ENCODE data around the gene SCRN2.
A peak's percentile ranks its signal among the peaks of the same experiment; 100 is the strongest.

The SCRN2 gene

DNA sequence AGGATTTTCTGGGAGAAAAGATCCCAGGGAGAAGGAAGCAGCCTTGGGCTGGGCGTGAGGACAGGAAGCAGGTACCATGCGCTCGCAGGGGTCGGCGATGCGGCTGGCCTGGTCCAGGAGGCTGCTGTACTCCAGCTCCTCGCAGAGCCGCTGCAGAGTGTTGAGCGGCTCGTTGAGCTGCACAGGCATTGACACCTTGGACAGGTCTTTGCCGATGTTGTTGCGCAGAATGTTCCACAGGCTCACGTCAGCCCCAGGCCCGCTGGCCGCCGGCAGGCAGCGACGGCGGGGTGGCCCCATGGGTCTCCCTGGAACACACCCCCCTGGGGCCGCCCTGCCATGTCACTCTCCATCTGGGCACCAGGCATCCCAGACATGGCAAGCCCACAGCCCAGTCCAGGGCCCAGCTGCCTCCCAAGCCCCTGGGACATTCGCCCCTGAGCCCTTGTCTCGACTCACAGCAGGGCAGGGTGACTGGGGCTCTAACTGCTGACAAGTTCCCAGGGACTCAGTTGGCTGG is 27.5 kb downstream of the SCRN2 start:
- DNase-seq (ENCODE audit: low spot score), result no peak
- H3K27ac ChIP-seq, result no peak overlapping the region
- TF ChIP-seq, protein P1, sequence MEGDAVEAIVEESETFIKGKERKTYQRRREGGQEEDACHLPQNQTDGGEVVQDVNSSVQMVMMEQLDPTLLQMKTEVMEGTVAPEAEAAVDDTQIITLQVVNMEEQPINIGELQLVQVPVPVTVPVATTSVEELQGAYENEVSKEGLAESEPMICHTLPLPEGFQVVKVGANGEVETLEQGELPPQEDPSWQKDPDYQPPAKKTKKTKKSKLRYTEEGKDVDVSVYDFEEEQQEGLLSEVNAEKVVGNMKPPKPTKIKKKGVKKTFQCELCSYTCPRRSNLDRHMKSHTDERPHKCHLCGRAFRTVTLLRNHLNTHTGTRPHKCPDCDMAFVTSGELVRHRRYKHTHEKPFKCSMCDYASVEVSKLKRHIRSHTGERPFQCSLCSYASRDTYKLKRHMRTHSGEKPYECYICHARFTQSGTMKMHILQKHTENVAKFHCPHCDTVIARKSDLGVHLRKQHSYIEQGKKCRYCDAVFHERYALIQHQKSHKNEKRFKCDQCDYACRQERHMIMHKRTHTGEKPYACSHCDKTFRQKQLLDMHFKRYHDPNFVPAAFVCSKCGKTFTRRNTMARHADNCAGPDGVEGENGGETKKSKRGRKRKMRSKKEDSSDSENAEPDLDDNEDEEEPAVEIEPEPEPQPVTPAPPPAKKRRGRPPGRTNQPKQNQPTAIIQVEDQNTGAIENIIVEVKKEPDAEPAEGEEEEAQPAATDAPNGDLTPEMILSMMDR (conservative IDR thresholded peaks at IDR 0.05; ENCODE audit: low read depth), result no peak
- ChIA-PET POLR2A (ENCODE audit: low non-redundant PET) (no interaction called here), CTCF (no interaction called here)

DNA sequence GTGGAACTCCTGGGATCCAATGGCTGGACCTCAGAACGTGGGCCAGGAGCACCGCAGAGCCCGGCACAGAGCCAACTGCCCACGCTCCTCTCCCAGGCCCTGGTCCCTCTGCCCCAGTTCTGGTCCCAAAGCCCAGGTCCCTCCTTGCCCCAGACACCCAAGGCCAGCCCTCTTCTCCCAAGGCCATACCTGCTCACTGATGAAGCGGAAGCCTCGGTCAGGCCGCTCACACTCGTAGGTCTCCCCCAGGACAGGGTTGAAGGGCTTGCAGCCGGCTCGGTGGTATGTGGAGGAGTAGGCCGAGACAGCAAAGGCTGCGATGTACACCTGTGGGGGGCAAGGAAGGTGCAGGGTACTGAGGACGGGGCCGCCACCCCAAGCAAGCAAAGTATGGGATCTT is 28.0 kb downstream of the SCRN2 start:
- no peak for DNase-seq (ENCODE audit: low spot score)
- TF ChIP-seq, protein P1 (conservative IDR thresholded peaks at IDR 0.05; ENCODE audit: low read depth), result no peak
- no peak overlapping the region for H3K27ac ChIP-seq
- ChIA-PET CTCF (interaction anchor here (0.6 kb wide), 1 partner anchor 122 kb away, joined by 3 read pairs; no protein-coding TSS in a partner anchor), POLR2A (ENCODE audit: low non-redundant PET) (no interaction called here)

DNA sequence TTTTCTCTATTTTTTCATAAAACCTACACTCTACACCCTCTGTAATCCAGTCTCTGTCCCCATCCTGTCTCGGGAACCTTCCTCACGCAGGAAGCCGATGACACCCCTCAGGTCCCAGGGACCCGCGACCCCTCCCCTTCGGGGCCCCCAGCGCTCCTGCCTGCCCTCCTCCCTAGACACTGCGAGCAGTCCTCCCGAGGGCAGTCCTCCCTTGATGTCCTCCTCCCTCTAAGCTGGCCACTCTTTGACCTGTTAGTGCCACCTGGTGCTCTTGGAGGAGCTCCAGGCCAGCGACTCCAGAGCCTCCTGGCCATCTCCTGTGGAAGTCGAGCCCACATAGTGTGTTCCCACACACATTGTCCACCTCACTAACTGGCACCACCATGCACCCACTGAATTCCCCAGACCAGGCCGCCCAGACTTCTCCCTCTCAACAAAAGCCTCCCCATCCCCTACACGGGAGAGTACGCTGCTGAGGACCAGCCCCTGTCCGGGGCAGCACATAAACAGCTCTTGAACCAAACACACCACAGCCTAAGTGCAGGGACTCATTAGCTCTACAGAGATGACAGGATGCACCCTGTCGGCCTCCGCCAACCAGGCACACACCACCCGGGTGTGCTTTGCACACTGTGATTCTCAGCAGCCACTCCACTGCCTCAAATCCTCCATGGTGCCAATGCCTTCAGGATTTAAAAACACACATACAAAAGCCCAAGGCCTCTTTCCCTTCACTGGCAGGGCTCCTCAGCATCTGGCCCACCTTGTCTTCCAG is 28.7 kb downstream of the SCRN2 start:
- CTCF ChIA-PET, result interaction anchor here (0.6 to 0.7 kb wide), 2 partner anchors 70 to 122 kb away, joined by 3 read pairs; no protein-coding TSS in a partner anchor
- TF ChIP-seq, protein P1 (conservative IDR thresholded peaks at IDR 0.05; ENCODE audit: low read depth), result no peak
- POLR2A ChIA-PET (ENCODE audit: low non-redundant PET), result no interaction called here

DNA sequence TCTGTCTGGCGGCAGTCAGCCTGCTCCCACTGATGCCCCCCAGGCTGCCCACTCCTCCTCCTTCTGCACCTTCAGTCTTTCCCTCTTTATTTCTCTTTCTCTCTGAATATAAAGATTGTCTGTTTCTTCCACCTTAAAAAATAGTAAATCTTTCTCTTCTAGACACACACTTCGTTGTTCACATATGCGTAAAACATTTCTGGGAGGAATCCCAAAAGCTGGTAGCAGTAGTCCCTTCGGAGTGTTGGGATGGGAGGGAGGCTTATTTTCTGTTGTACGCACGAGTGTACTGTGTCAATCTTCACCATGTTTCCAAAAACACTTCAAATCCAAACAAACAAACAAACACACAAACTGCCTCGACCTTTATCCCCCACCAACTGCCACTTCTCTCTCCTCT is 29.4 kb downstream of the SCRN2 start:
- POLR2A ChIA-PET (ENCODE audit: low non-redundant PET), result no interaction called here
- H3K27ac ChIP-seq, result peak overlapping the region; percentile 83
- DNase-seq (ENCODE audit: low spot score), result no peak
- CTCF ChIA-PET, result no interaction called here
- TF ChIP-seq, protein P1 (conservative IDR thresholded peaks at IDR 0.05; ENCODE audit: low read depth), result no peak

More for the DNA sequence above, 28.7 kb downstream of the SCRN2 start:
- DNase-seq (ENCODE audit: low spot score), result no peak
- H3K27ac ChIP-seq, result no peak overlapping the region; the same call in 1 of the 2 replicates

DNA sequence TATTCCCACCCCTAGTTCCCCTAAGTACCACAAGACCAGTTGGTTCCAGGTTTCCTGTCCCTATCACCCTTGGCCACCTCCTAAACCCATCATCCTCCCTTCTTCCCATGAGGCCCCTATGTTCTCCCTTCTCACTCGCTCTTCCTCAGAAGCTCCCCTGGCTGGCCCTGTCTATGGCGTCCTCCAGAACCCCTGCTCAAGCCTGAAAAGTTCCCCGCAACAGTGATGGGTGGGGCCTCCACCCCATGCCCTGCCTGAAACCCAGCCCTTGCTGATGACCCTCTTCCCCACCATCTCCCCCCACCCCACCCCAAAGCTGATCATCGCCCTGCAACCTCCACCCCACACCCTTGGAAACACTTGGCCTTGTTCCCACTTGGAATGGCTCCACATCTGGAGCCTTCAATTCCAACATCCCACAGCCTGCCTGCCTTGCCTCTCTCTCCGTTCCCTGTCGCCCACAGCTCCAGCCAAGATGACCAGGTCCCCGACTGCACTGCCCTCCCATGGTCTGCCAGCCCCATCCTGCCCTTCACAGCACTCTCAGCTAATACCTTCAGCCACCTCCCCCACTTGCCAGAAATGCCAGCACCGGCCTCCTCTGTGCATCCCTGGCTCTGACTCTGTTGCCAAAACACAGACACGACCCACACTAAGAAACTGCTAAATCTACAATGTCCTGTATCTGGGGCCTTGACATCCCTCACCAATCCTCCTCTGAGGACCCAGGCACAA is 30.0 kb downstream of the SCRN2 start:
- ChIA-PET CTCF (no interaction called here), POLR2A (ENCODE audit: low non-redundant PET) (no interaction called here)
- H3K27ac ChIP-seq, result peak overlapping the region; percentile 83
- TF ChIP-seq, protein P1 (conservative IDR thresholded peaks at IDR 0.05; ENCODE audit: low read depth), result no peak
- no peak for DNase-seq (ENCODE audit: low spot score)

DNA sequence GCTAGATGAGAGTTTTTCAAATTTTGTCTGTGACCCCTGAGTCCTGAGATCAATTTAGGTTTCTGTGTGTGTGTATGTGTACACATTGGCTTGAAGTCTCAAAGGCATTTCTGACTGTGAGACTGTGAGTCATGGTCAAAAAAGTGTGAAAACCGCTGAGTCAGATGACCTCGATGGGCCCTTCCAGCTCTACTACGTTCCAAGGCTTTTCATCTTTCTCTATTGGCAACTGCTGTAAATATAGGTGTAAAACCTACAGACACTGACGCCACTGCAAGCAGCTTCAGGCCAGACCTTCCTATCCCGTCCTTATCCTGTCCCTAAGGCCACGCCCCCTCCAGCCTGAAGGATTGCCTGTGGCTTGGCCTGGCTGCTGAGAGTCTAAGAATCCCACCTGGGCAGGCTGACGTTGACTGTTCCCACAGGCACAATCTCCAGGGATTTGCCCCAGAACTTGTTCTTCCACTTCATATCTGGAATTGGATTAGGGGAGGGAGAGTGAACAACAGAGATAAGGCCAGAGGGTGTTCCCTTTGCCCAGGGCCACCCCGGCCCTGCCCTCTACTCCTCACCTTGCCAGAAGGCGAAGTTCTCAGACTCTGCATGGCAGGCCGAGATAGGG is 30.8 kb downstream of the SCRN2 start:
- ChIA-PET CTCF (interaction anchor here (0.7 kb wide), 1 partner anchor 31 kb away, joined by 7 read pairs; the partner anchor contains the start of gene SCRN2), POLR2A (ENCODE audit: low non-redundant PET) (interaction anchor here (0.5 kb wide), 1 partner anchor 53 kb away, joined by 3 read pairs; no protein-coding TSS in a partner anchor)
- peak; percentile 83 for DNase-seq (ENCODE audit: low spot score)
- TF ChIP-seq, protein P1 (conservative IDR thresholded peaks at IDR 0.05; ENCODE audit: low read depth), result no peak
- peak overlapping the region; percentile 83 for H3K27ac ChIP-seq

All from RWPE1 (cell line).